IPS-18a (cell line): Measurements from ENCODE around the gene CLEC3B.
A peak's percentile ranks its signal among the peaks of the same experiment; 100 is the strongest.

Experiments
- H3K27ac ChIP-seq: one replicate; pipeline ENCODE4 v1.5.1; 2013; ENCODE audit warnings: low read length
- H3K27me3 ChIP-seq: one replicate; pipeline ENCODE4 v1.6.1; 2013; ENCODE audit warnings: mild to moderate bottlenecking, low read length; ENCODE audit not compliant: control insufficient read depth, insufficient read depth
- H3K36me3 ChIP-seq: one replicate; pipeline ENCODE4 v1.6.1; 2013; ENCODE audit warnings: low read depth, low read length; ENCODE audit not compliant: control insufficient read depth
- H3K4me1 ChIP-seq: one replicate; pipeline ENCODE4 v1.6.1; 2013; ENCODE audit warnings: low read depth, low read length; ENCODE audit not compliant: control insufficient read depth
- H3K4me3 ChIP-seq: one replicate; pipeline ENCODE4 v1.5.1; 2013; ENCODE audit warnings: low read length
- H3K9ac ChIP-seq: one replicate; pipeline ENCODE4 v1.6.1; 2013; ENCODE audit warnings: mild to moderate bottlenecking, low read length, moderate library complexity
- H3K9me3 ChIP-seq: one replicate; pipeline ENCODE4 v1.6.1; 2013; ENCODE audit warnings: low read depth, low read length; ENCODE audit not compliant: control insufficient read depth

CLEC3B gene

GRCh38 chr3:45024542-45025255 lies 1.4 kb upstream of the CLEC3B start:
- H3K36me3 ChIP-seq: no peaks in the 10 kb centered on the region
- H3K9me3 ChIP-seq: no peaks in the 10 kb centered on the region
- H3K4me1 ChIP-seq: no peaks in the 10 kb centered on the region
- H3K4me3 ChIP-seq: no peak overlapping the region
- no peak overlapping the region for H3K27ac ChIP-seq
- no peaks in the 10 kb centered on the region for H3K27me3 ChIP-seq
- no peak overlapping the region for H3K9ac ChIP-seq

GRCh38 chr3:45026957-45027356 lies 854 bp downstream of the CLEC3B start:
- no peak overlapping the region for H3K27ac ChIP-seq
- no peaks in the 10 kb centered on the region for H3K4me1 ChIP-seq
- no peaks in the 10 kb centered on the region for H3K9me3 ChIP-seq
- no peaks in the 10 kb centered on the region for H3K36me3 ChIP-seq
- no peak overlapping the region for H3K4me3 ChIP-seq
- no peak overlapping the region for H3K9ac ChIP-seq
- H3K27me3 ChIP-seq: no peaks in the 10 kb centered on the region

- no peak overlapping the region for H3K4me3 ChIP-seq
- H3K4me1 ChIP-seq: no peaks in the 10 kb centered on the region
- H3K9ac ChIP-seq: no peak overlapping the region
- H3K36me3 ChIP-seq: no peaks in the 10 kb centered on the region
- H3K9me3 ChIP-seq: no peaks in the 10 kb centered on the region
- H3K27me3 ChIP-seq: no peaks in the 10 kb centered on the region
- H3K27ac ChIP-seq: no peak overlapping the region
These were observed 1.3 kb downstream of the CLEC3B start for GRCh38 chr3:45027441-45027840.

- no peaks in the 10 kb centered on the region for H3K9me3 ChIP-seq
These were observed 3.1 kb downstream of the CLEC3B start for GRCh38 chr3:45029216-45029615.

GRCh38 chr3:45029661-45030060 lies 3.6 kb downstream of the CLEC3B start:
- Histone ChIP-seq H3K36me3 (no peaks in the 10 kb centered on the region), H3K27me3 (peaks cover 13% of the 10 kb centered on the region)

More at GRCh38 chr3:45029216-45029615, 3.1 kb downstream of the CLEC3B start:
- Histone ChIP-seq H3K9ac (no peak overlapping the region), H3K36me3 (no peaks in the 10 kb centered on the region), H3K27ac (no peak overlapping the region), H3K4me1 (no peaks in the 10 kb centered on the region), H3K27me3 (peaks cover 9% of the 10 kb centered on the region), H3K4me3 (no peak overlapping the region)

GRCh38 chr3:45031531-45031930 lies 5.4 kb downstream of the CLEC3B start:
- Histone ChIP-seq H3K4me3 (no peak overlapping the region), H3K36me3 (no peaks in the 10 kb centered on the region), H3K4me1 (peaks cover 4% of the 10 kb centered on the region), H3K9me3 (no peaks in the 10 kb centered on the region), H3K27me3 (peaks cover 32% of the 10 kb centered on the region), H3K27ac (no peak overlapping the region), H3K9ac (no peak overlapping the region)

More at GRCh38 chr3:45029661-45030060, 3.6 kb downstream of the CLEC3B start:
- no peak overlapping the region for H3K27ac ChIP-seq
- no peak overlapping the region for H3K4me3 ChIP-seq
- H3K9ac ChIP-seq: no peak overlapping the region
- H3K4me1 ChIP-seq: no peaks in the 10 kb centered on the region
- H3K9me3 ChIP-seq: no peaks in the 10 kb centered on the region

- H3K27ac ChIP-seq: no peak overlapping the region
- no peaks in the 10 kb centered on the region for H3K36me3 ChIP-seq
- H3K9ac ChIP-seq: no peak overlapping the region
- peaks cover 38% of the 10 kb centered on the region for H3K27me3 ChIP-seq
- H3K4me3 ChIP-seq: no peak overlapping the region
- H3K4me1 ChIP-seq: peaks cover 4% of the 10 kb centered on the region
- H3K9me3 ChIP-seq: no peaks in the 10 kb centered on the region
These were observed 6.0 kb downstream of the CLEC3B start for GRCh38 chr3:45032113-45032512.

GRCh38 chr3:45033791-45034190 lies 7.7 kb downstream of the CLEC3B start:
- Histone ChIP-seq H3K4me1 (peaks cover 10% of the 10 kb centered on the region), H3K27me3 (peaks cover 41% of the 10 kb centered on the region), H3K36me3 (no peaks in the 10 kb centered on the region), H3K9ac (no peak overlapping the region), H3K4me3 (no peak overlapping the region), H3K9me3 (no peaks in the 10 kb centered on the region), H3K27ac (no peak overlapping the region)

- Histone ChIP-seq H3K4me3 (no peak overlapping the region), H3K4me1 (peaks cover 10% of the 10 kb centered on the region), H3K27me3 (peaks cover 41% of the 10 kb centered on the region), H3K9me3 (no peaks in the 10 kb centered on the region), H3K27ac (no peak overlapping the region), H3K36me3 (no peaks in the 10 kb centered on the region), H3K9ac (no peak overlapping the region)
These were observed 8.6 kb downstream of the CLEC3B start for GRCh38 chr3:45034612-45035252.

GRCh38 chr3:45035441-45036301 lies 9.6 kb downstream of the CLEC3B start:
- no peaks in the 10 kb centered on the region for H3K36me3 ChIP-seq
- H3K9me3 ChIP-seq: no peaks in the 10 kb centered on the region
- H3K27ac ChIP-seq: no peak overlapping the region
- peaks cover 41% of the 10 kb centered on the region for H3K27me3 ChIP-seq
- peak overlapping the region; percentile 26 for H3K4me3 ChIP-seq
- H3K9ac ChIP-seq: no peak overlapping the region
- H3K4me1 ChIP-seq: peaks cover 10% of the 10 kb centered on the region

- peaks cover 10% of the 10 kb centered on the region for H3K4me1 ChIP-seq
- H3K36me3 ChIP-seq: no peaks in the 10 kb centered on the region
- no peak overlapping the region for H3K4me3 ChIP-seq
- H3K27me3 ChIP-seq: peaks cover 41% of the 10 kb centered on the region
- no peak overlapping the region for H3K9ac ChIP-seq
- H3K27ac ChIP-seq: no peak overlapping the region
- H3K9me3 ChIP-seq: no peaks in the 10 kb centered on the region
These were observed 11.8 kb downstream of the CLEC3B start for GRCh38 chr3:45037720-45038455.
